GM18526 (cell line): ENCODE results near the gene FHL2.

Experiments
- POLR2A ChIP-seq: IDR thresholded peaks from 3 replicates; pipeline ENCODE4 v1.6.1; 2011; ENCODE audit not compliant: insufficient read length; ENCODE audit errors: extremely low read depth

FHL2 gene

GRCh38 chr2:105398336-105399206 is at the start of gene FHL2:
Gene FHL2 (minus strand): TSS chr2:105399051. CDS start chr2:105386516, 12,535 bp downstream.
- TF ChIP-seq POLR2A: no peak

- TF ChIP-seq POLR2A: no peak
Observed at GRCh38 chr2:105447476-105447875, 48.6 kb upstream of the FHL2 start.

- TF ChIP-seq POLR2A: no peak
Observed at GRCh38 chr2:105446501-105446900, 47.6 kb upstream of the FHL2 start.

- TF ChIP-seq POLR2A: no peak
Observed at GRCh38 chr2:105445976-105446375, 47.1 kb upstream of the FHL2 start.

GRCh38 chr2:105445498-105445897 is 46.6 kb upstream of the FHL2 start:
- no peak for TF ChIP-seq POLR2A

- TF ChIP-seq POLR2A: no peak
Observed at GRCh38 chr2:105443617-105444598, 45.1 kb upstream of the FHL2 start.

GRCh38 chr2:105442721-105443120 is 43.9 kb upstream of the FHL2 start:
- no peak for TF ChIP-seq POLR2A

GRCh38 chr2:105442056-105442455 is 43.2 kb upstream of the FHL2 start:
- no peak for TF ChIP-seq POLR2A

- TF ChIP-seq POLR2A: no peak
Observed at GRCh38 chr2:105439141-105439540, 40.3 kb upstream of the FHL2 start.

- TF ChIP-seq POLR2A: no peak
Observed at GRCh38 chr2:105438104-105438929, 39.5 kb upstream of the FHL2 start.

- no peak for TF ChIP-seq POLR2A
Observed at GRCh38 chr2:105437708-105438103, 38.9 kb upstream of the FHL2 start.

- TF ChIP-seq POLR2A: no peak
Observed at GRCh38 chr2:105432749-105433148, 33.9 kb upstream of the FHL2 start.

- TF ChIP-seq POLR2A: no peak
Observed at GRCh38 chr2:105432044-105432399, 33.2 kb upstream of the FHL2 start.

GRCh38 chr2:105431367-105432043 is 32.7 kb upstream of the FHL2 start:
- TF ChIP-seq POLR2A: no peak

- TF ChIP-seq POLR2A: no peak
Observed at GRCh38 chr2:105428387-105429018, 29.7 kb upstream of the FHL2 start.

GRCh38 chr2:105427485-105427884 is 28.6 kb upstream of the FHL2 start:
- no peak for TF ChIP-seq POLR2A
